Heart right ventricle (tissue), 16 donors: Measurements from ENCODE around the gene AHSG. TPM values are rescaled to one million over a fixed set of nuclear protein-coding genes. Genes with fewer than 3 reads are reported as not detected.

Experiments used
- ATAC-seq, 8 donors: fragments of 200-7000 bp; cut with Tn5 transposase; one replicate each; pipeline ENCODE4 v1.9.1; 2020; ENCODE audit warnings: mild to moderate bottlenecking in 8 of 8, moderate library complexity in 8 of 8, moderate number of reproducible peaks in 1 of 8
- DNase-seq, 2 donors: peaks; one replicate each; pipeline ENCODE4 v3.0.0-alpha.2; 2020
- H3K27ac ChIP-seq, 10 donors: fragments of 200-600 bp; sonication (generic) in 2 of 10; one replicate each; pipeline versions ENCODE4 v1.5.0 to v1.8.0; 2020 to 2022; ENCODE audit warnings: mild to moderate bottlenecking in 3 of 10
- H3K27me3 ChIP-seq, 7 donors: fragments of 200-600 bp; one replicate each; pipeline ENCODE4 v1.8.0; 2021 to 2022; ENCODE audit warnings: mild to moderate bottlenecking in 2 of 7
- H3K36me3 ChIP-seq, 9 donors: fragments of 200-600 bp; sonication (generic) in 1 of 9; one replicate each; pipeline versions ENCODE4 v1.5.0 to v1.8.0; 2020 to 2022; ENCODE audit warnings: mild to moderate bottlenecking in 2 of 9
- H3K4me1 ChIP-seq, 9 donors: fragments of 200-600 bp; sonication (generic) in 1 of 9; one replicate each; pipeline versions ENCODE4 v1.5.0 to v1.8.0; 2020 to 2022; ENCODE audit warnings: mild to moderate bottlenecking in 4 of 9
- H3K4me3 ChIP-seq, 10 donors: fragments of 200-600 bp; sonication (generic) in 2 of 10; one replicate each; pipeline versions ENCODE4 v1.5.0 to v1.8.0; 2020 to 2022; ENCODE audit warnings: mild to moderate bottlenecking in 7 of 10, moderate library complexity in 2 of 10
- H3K9me3 ChIP-seq, 11 donors: fragments of 200-600 bp in 10 of 11; sonication (generic) in 2 of 11; one replicate each; pipeline versions ENCODE4 v1.5.0 to v1.8.0; 2013 to 2022; ENCODE audit warnings: mild to moderate bottlenecking in 2 of 11, control low read depth in 1 of 11, moderate library complexity in 1 of 11
- CTCF ChIP-seq, 9 donors: fragments of 200-600 bp; sonication (generic) in 2 of 9; IDR thresholded peaks; one replicate each; pipeline versions ENCODE4 v1.5.0 to v1.8.0; 2021 to 2022; ENCODE audit warnings: antibody characterized with exemption in 9 of 9, mild to moderate bottlenecking in 5 of 9, moderate library complexity in 1 of 9
- WGBS, 2 donors: extraction: QIAGEN DNeasy Blood & Tissue Kit; methylation state at CpG; one replicate each; pipeline ENCODE4 v1.1.7; 2013; ENCODE audit warnings: inconsistent platforms in 1 of 2; 5-methylcytosine and 5-hydroxymethylcytosine counted together
- intact Hi-C, 10 donors: fragments of 100-400 bp; cut with DNase I; formaldehyde crosslinking; loops; one replicate each; pipeline versions ENCODE4 v1.11.1 to v1.14.2; 2022
- polyA plus RNA-seq, 2 donors: library from polyadenylated mRNA; stranded (reverse); fragments of 200-250 nt; gene quantifications; one replicate each; pipeline ENCODE4 v1.2.3, GENCODE V29; 2013
- total RNA-seq, 10 donors: library from RNA; stranded (reverse); fragmentation: NEBNext Ultra II Directional in 3 of 10; extraction: Animal tissue kit (Norgen Biotek cat#: 25700) in 3 of 10; gene quantifications; one replicate each; pipeline versions ENCODE4 v1.2.1 to v1.2.4, GENCODE V29; 2021 to 2023
- donor health status: Arrhythmogenic right ventricular cardiomyopathy.
- donor health status: ischemic (EF 13 %, LVEDD 7.1; RV severe dilation, severe dysfunction).
- donor health status: healthy with polysubstance abuse.
- donor health status: DM: no; HTN: yes; CAD: no.
- donor health status: DM: no; HTN: no; CAD: no.
- donor health status: ischemic (EF 25% LVEDD 6.9; RV normal size, moderate dysfunction).
- donor health status: ischemic (EF 25% LVEDD 5.7; RV mildly dilated, moderate dysfunction).
- donor health status: healthy.
- donor health status: DM: yes; HTN: yes; CAD: no.
- donor health status: Ischemic cardiomyopathy.
- donor health status: ischemic (EF 35%, LVEDD 5.7; RV mildly dilated, moderate dysfunction).
- donor health status: nonischemic (EF 11% LVEDD 7.7; RV severe dilation, severe dysfunction).
- donor health status: DM: yes; HTN: yes; CAD: no.
- donor health status: PGD.
- donor health status: ischemic (EF 29% LVEDD 5.4; RV normal size, mild dysfunction).
- donor health status: nonischemic (EF 23%, LVEDD 6.1; RV moderate dilation, normal function).

The AHSG gene
- total and polyA plus RNA-seq, 12 donors = not detected

GRCh38 chr3:186635532-186635931, 22.7 kb downstream of the AHSG start:
- peaks cover 0 to 6% (median 0%) of the 10 kb centered on the region in 11 donors for H3K9me3 ChIP-seq
- H3K27ac ChIP-seq = no peak overlapping the region
- peaks cover 0 to 14% (median 6%) of the 10 kb centered on the region in 9 donors for H3K4me1 ChIP-seq
- intact Hi-C loops = no loop called here
- no peak overlapping the region for H3K4me3 ChIP-seq
- ATAC-seq (no peak), DNase-seq (no peak)
- H3K36me3 ChIP-seq = no peaks in the 10 kb centered on the region
- TF ChIP-seq CTCF (IDR thresholded peaks at IDR 0.05) = no peak
- H3K27me3 ChIP-seq = peaks cover 0 to 8% (median 0%) of the 10 kb centered on the region in 7 donors
- 88 to 94% methylated on average over 3 of the region's 3 CpGs for WGBS, 2 donors

DNA sequence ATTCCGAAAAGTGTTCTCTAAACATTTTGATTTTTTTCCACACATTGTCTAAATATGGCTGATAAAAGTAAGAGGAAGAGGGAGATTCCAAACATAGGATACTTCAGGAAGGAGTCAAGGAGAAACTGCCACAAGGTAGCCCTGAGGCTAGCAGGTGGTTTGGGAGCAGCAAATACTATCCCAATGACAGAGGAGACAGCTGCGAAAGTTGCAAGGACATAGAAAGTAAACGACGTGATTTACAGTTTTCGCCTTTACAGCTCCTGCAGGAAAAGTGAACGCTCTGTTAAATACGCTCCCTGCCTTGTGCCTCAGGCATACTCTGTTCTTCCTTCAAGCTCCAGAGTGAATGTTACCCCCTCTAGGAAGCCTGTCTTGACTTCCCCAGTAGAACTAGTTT, 23.7 kb downstream of the AHSG start:
- WGBS, 2 donors = 87 to 91% methylated on average over 7 of the region's 7 CpGs
- no peak overlapping the region for H3K27ac ChIP-seq
- peaks cover 0 to 6% (median 0%) of the 10 kb centered on the region in 11 donors for H3K9me3 ChIP-seq
- DNase-seq (no peak), ATAC-seq (no peak)
- no peaks in the 10 kb centered on the region for H3K36me3 ChIP-seq
- H3K4me3 ChIP-seq = no peak overlapping the region
- H3K4me1 ChIP-seq = peaks cover 0 to 19% (median 7%) of the 10 kb centered on the region in 9 donors
- intact Hi-C loops = no loop called here
- H3K27me3 ChIP-seq = peaks cover 0 to 8% (median 0%) of the 10 kb centered on the region in 7 donors
- TF ChIP-seq CTCF (IDR thresholded peaks at IDR 0.05) = no peak

DNA sequence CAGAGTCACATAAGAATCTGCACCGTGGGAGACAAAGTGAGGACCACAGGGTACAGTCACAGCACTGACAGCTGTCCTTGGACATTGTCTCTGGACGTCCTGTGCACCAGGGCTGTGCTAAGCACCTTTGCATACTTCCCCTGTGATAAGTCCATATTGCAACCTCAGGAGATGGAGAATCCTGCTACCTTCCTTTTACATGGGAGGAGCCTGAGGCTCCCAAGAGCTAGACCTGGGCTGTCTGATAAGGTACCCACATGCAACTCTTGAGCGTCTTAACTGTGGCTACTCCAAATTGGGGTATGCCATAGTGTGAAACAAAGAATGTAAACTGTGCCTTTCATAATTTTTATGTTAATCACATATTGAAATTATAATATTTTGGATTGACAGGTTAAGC, 24.8 kb downstream of the AHSG start:
- peaks cover 0 to 19% (median 7%) of the 10 kb centered on the region in 9 donors for H3K4me1 ChIP-seq
- peaks cover 0 to 6% (median 0%) of the 10 kb centered on the region in 11 donors for H3K9me3 ChIP-seq
- intact Hi-C loops = no loop called here
- H3K4me3 ChIP-seq = no peak overlapping the region
- no peak for DNase-seq
- TF ChIP-seq CTCF (IDR thresholded peaks at IDR 0.05) = no peak
- no peak for ATAC-seq
- 77 to 78% methylated on average over 3 of the region's 3 CpGs for WGBS, 2 donors
- H3K27me3 ChIP-seq = peaks cover 0 to 3% (median 0%) of the 10 kb centered on the region in 7 donors
- no peaks in the 10 kb centered on the region for H3K36me3 ChIP-seq
- no peak overlapping the region for H3K27ac ChIP-seq

- no peak overlapping the region for H3K27ac ChIP-seq
- TF ChIP-seq CTCF (IDR thresholded peaks at IDR 0.05) = no peak
- peaks cover 0 to 3% (median 0%) of the 10 kb centered on the region in 7 donors for H3K27me3 ChIP-seq
Measured at GRCh38 chr3:186638259-186638658, 25.4 kb downstream of the AHSG start.

More at GRCh38 chr3:186638259-186638658, 25.4 kb downstream of the AHSG start:
- DNase-seq (no peak), ATAC-seq (no peak)
- peaks cover 0 to 6% (median 0%) of the 10 kb centered on the region in 11 donors for H3K9me3 ChIP-seq
- intact Hi-C loops = no loop called here
- peaks cover 0 to 19% (median 7%) of the 10 kb centered on the region in 9 donors for H3K4me1 ChIP-seq
- no peak overlapping the region for H3K4me3 ChIP-seq
- WGBS, 2 donors = 86 to 90% methylated on average over 2 of the region's 2 CpGs
- no peaks in the 10 kb centered on the region for H3K36me3 ChIP-seq
